ENCODE results near the gene ZDHHC8. TPM values are rescaled to one million over a fixed set of nuclear protein-coding genes. Genes with fewer than 3 reads are reported as not detected.

The ZDHHC8 gene, protein sequence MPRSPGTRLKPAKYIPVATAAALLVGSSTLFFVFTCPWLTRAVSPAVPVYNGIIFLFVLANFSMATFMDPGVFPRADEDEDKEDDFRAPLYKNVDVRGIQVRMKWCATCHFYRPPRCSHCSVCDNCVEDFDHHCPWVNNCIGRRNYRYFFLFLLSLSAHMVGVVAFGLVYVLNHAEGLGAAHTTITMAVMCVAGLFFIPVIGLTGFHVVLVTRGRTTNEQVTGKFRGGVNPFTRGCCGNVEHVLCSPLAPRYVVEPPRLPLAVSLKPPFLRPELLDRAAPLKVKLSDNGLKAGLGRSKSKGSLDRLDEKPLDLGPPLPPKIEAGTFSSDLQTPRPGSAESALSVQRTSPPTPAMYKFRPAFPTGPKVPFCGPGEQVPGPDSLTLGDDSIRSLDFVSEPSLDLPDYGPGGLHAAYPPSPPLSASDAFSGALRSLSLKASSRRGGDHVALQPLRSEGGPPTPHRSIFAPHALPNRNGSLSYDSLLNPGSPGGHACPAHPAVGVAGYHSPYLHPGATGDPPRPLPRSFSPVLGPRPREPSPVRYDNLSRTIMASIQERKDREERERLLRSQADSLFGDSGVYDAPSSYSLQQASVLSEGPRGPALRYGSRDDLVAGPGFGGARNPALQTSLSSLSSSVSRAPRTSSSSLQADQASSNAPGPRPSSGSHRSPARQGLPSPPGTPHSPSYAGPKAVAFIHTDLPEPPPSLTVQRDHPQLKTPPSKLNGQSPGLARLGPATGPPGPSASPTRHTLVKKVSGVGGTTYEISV
- 22.9 and 28.9 TPM in 2 replicates for total RNA-seq

DNA sequence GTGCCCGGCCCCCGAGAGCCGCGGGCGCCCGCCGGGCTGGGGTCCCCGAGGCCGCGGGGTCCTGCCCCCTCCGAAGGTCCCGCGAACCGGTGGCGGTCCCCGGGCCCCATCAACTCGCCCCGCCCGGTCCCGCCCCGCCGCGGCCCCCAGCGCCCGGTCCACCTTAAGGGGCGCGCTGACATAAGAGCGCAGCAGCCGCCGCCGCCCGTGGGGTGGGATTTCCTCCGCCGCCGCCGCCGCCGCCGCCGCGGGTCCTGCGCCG is at the start of gene ZDHHC8:
Gene ZDHHC8, plus strand, starts transcription at position 208 of the 262 bp plus-strand sequence. CDS start 144 bp downstream, outside the sequence.

DNA sequence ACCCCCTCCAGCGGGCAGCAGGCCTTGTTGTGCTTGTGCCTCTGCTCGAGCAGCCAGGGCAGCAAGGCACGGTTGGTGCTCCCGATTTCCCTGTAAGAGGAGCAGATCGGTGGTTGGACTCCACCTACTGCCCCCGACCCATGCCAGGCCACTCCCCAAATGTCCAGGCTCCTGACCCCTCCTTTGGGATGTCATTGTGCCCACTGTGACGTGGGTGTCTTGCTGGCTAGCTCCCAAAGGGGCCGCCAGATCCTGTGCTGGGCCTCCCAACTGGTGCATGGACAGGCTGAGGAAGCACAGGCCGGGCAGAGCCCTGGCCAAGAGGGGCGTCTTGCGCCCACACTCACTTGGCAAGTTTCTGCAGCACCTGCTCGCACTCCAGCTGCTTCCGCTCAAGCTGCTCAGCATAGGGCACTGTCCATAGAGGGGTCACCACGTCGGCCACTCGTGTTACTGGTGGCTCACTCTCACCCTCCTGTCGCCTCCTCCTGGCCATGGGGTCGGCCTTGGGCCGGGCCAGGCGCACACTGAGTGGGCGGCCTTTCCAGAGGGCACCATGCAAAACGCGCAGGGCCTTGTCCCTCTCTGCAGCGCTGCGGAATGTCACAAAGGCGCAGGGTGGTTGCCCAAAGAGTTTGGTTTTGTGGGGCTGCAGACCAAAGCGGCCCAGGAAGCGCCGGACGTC is 15.8 kb upstream of the ZDHHC8 start, which contains the start of gene RANBP1:
Gene RANBP1, plus strand, starts transcription at position 414 of the 685 bp plus-strand sequence. Its CDS starts 81 bp downstream, at position 495.

DNA sequence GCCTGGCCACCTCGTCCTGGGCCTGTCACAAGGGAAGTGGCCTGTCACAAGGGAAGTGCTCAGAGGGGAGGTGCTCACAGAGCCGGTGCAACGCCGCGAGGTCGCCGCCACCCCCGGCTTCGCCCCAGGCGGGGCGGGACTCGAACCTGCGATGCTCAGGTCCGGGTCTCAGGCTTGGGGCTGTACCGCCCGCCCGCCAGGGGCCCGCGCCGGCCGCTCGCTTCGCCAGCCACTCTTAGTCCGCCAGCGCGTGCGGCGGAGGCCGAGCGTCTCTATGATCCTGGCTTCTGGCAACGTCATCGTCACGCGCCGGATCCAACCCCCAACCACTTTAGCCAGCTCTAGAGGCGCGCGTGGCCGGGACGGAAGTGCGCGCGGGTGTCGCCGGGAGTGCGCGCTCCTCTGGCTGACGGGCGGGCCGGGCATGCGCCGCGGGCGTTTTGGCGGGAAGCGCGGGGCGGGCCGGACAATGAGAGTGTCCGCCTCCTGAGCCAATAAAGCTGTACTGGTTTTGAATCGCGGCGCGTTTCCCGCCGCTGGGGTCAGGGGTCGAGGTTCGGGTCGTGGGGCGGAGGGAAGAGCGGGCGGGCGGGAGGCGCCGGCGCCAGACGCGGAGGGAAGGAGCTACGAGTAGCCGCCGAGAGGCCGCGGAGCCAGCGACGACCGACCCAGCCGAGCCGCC is 14.5 kb upstream of the ZDHHC8 start, which contains the start of gene TRMT2A:
Gene TRMT2A, minus strand, starts transcription at position 276 of the 682 bp plus-strand sequence. CDS start 320 bp downstream, outside the sequence.

DNA sequence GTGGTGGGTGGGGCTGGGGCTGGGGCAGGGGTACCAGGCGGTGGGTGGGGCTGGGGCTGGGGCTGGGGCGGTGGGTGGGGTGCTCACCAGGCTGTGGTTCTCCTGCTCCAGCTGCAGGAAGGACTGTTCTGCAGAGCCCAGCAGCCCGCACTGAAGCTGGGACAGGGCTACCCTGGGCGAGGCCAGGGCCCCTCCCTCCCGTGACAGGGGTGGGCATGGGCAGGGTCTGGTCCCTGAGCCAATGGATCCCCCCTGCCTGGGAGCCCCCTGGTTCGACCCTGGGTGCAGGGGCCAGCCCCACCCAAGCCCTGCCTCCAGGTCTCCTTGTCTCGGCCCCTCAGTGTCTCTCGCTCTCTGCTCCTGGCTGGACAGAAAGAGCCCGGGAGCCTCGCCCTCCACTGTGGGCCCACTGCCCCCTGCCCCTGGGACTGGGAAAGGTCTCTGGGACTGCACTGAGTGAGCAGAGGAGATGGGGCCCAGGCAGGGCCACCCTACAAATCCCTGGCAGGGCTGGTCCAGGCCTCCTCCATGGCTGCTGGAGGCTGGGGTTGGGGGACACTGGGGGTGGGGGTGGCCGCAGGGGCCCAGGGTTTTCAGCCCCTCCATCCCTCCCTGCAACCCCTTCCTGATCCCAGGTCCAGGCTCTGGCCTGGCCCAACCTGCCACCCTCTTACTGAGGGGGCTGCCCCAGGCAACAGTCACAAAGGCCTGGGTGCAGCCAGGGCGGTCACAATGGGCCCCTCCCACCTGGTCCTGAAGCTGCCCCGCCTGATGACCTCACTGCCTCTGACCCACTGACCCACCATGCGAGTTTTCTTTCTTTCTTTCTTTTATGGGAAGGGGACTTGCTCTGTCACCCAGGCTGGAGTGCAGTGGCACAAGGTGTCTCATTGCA is 19.0 kb downstream of the ZDHHC8 start, which contains the start of gene CCDC188:
Gene CCDC188, minus strand, starts transcription at position 675 of the 895 bp plus-strand sequence. Its CDS starts 69 bp downstream, at position 606.

Other genes starting within 250 kb of the ZDHHC8 start
- 236 and 328 TPM in 2 replicates for gene COMT, start 190.0 kb upstream of the ZDHHC8 start, total RNA-seq
- 6.7 and 15.3 TPM in 2 replicates for gene TXNRD2, start 190.0 kb upstream of the ZDHHC8 start, total RNA-seq
- 14.5 and 18.3 TPM in 2 replicates for gene ARVCF, start 115.0 kb upstream of the ZDHHC8 start, total RNA-seq
- 22.4 and 34.1 TPM in 2 replicates for gene TANGO2, start 110.7 kb upstream of the ZDHHC8 start, total RNA-seq
- gene DGCR8, start 51.6 kb upstream of the ZDHHC8 start, total RNA-seq, result 13.8 and 18.0 TPM in 2 replicates
- 233 and 302 TPM in 2 replicates for gene RANBP1, start 15.7 kb upstream of the ZDHHC8 start, total RNA-seq
- 26.6 and 39.4 TPM in 2 replicates for gene TRMT2A, start 14.6 kb upstream of the ZDHHC8 start, total RNA-seq
- 0.17 TPM in 1 of 2 replicates, not detected in the other for gene CCDC188, start 19.3 kb downstream of the ZDHHC8 start, total RNA-seq
- gene RTN4R, start 136.5 kb downstream of the ZDHHC8 start, total RNA-seq, result 1.2 and 2.6 TPM in 2 replicates
- 76.2 and 86.2 TPM in 2 replicates for gene DGCR6L, start 188.3 kb downstream of the ZDHHC8 start, total RNA-seq

All from pericardium fibroblast (primary cell).